B cell (primary cell): Measurements from ENCODE around the gene SULT2B1. TPM values are rescaled to one million over a fixed set of nuclear protein-coding genes. Genes with fewer than 3 reads are reported as not detected.

Experiments
- ATAC-seq: fragments of 200-7000 bp; cut with Tn5 transposase; one replicate; pipeline ENCODE4 v1.10.0; 2021; ENCODE audit warnings: low read depth, mild to moderate bottlenecking, moderate number of reproducible peaks, moderate library complexity
- CTCF ChIA-PET: fragments of 350-600 bp; sonication (Branson Sonifier 250); formaldehyde crosslinking; loops from one replicate; lab custom pipeline; 2021; ENCODE audit warnings: antibody characterized with exemption, inconsistent platforms; lab: Charles Lee
- POLR2A ChIA-PET: fragments of 350-600 bp; sonication (Branson Sonifier 250); formaldehyde crosslinking; loops from one replicate; lab custom pipeline; 2021; ENCODE audit warnings: antibody characterized with exemption; lab: Charles Lee
- DNase-seq: peaks from one replicate; pipeline ENCODE4 v3.0.0; 2013
- H2AFZ ChIP-seq: 2 replicates; pipeline ENCODE4 v1.6.1; 2012; ENCODE audit warnings: mild to moderate bottlenecking, low read depth, low read length; ENCODE audit not compliant: insufficient read depth, poor library complexity, severe bottlenecking
- H3K27ac ChIP-seq, 2 donors: 1 replicate in 1 of 2; 2 replicates in 1 of 2; pipeline ENCODE4 v1.5.1; 2012 to 2013; ENCODE audit warnings: low read length in 2 of 2, mild to moderate bottlenecking in 2 of 2, moderate library complexity in 1 of 2
- H3K27me3 ChIP-seq, 4 experiments: fragments of 200-600 bp in 1 of 4; sonication (generic) in 1 of 4; replicated peaks in 1 of 4; 1 replicate in 2 of 4; 2 replicates in 2 of 4; pipeline versions ENCODE4 v1.6.1 to v1.7.0; 2013 to 2016; ENCODE audit warnings: low read length in 3 of 4, mild to moderate bottlenecking in 2 of 4, mixed read lengths in 1 of 4, moderate library complexity in 1 of 4; ENCODE audit not compliant: insufficient read depth in 4 of 4, control insufficient read depth in 3 of 4; ENCODE audit errors: control extremely low read depth in 1 of 4
- H3K36me3 ChIP-seq, 2 experiments: replicated peaks in 1 of 2; 1 replicate in 1 of 2; 2 replicates in 1 of 2; pipeline versions ENCODE4 v1.6.1 to v1.7.1; 2013; ENCODE audit warnings: low read length in 1 of 2; ENCODE audit not compliant: insufficient read depth in 2 of 2, control insufficient read depth in 1 of 2; ENCODE audit errors: control extremely low read depth in 1 of 2, extremely low read depth in 1 of 2
- H3K4me1 ChIP-seq, 2 donors: fragments of 200-600 bp in 1 of 2; sonication (generic) in 1 of 2; 1 replicate in 1 of 2; 2 replicates in 1 of 2; pipeline versions ENCODE4 v1.5.1 to v1.6.1; 2013 to 2017; ENCODE audit warnings: low read length in 2 of 2; ENCODE audit not compliant: control insufficient read depth in 2 of 2, insufficient read depth in 2 of 2
- H3K4me2 ChIP-seq: replicated peaks from 2 replicates; pipeline ENCODE3; 2012; ENCODE audit warnings: mild to moderate bottlenecking, low read depth, low read length; ENCODE audit not compliant: poor library complexity, severe bottlenecking
- H3K4me3 ChIP-seq, 5 experiments: fragments of 200-600 bp in 1 of 5; sonication (generic) in 1 of 5; 1 replicate in 3 of 5; 2 replicates in 2 of 5; pipeline versions ENCODE4 v1.5.1 to v1.7.0; 2011 to 2016; ENCODE audit warnings: low read length in 4 of 5, mild to moderate bottlenecking in 4 of 5, low read depth in 2 of 5, control low read depth in 1 of 5, moderate library complexity in 1 of 5; ENCODE audit not compliant: insufficient read depth in 1 of 5; ENCODE audit errors: control extremely low read depth in 1 of 5, extremely low read depth in 1 of 5
- H3K79me2 ChIP-seq: fragments of 200-600 bp; sonication (generic); one replicate; pipeline ENCODE4 v1.6.0; 2016; ENCODE audit warnings: low read length; ENCODE audit not compliant: control insufficient read depth, insufficient read depth
- H3K9ac ChIP-seq: fragments of 200-600 bp; sonication (generic); 2 replicates; pipeline ENCODE4 v1.6.1; 2017; ENCODE audit warnings: mild to moderate bottlenecking, low read length, moderate library complexity
- H3K9me3 ChIP-seq, 3 donors: one replicate each; pipeline versions ENCODE4 v1.6.1 to v1.7.1; 2013; ENCODE audit warnings: low read length in 2 of 3; ENCODE audit not compliant: control insufficient read depth in 2 of 3, insufficient read depth in 1 of 3; ENCODE audit errors: control extremely low read depth in 1 of 3
- H4K20me1 ChIP-seq: 2 replicates; pipeline ENCODE4 v1.6.0; 2012; ENCODE audit warnings: mild to moderate bottlenecking, low read length; ENCODE audit not compliant: insufficient read depth, control insufficient read depth, poor library complexity, severe bottlenecking
- H3K27ac Mint-ChIP-seq: one replicate; pipeline ENCODE4 v1.8.0; 2021; ENCODE audit warnings: mixed read lengths
- H3K27me3 Mint-ChIP-seq: one replicate; pipeline ENCODE4 v1.8.0; 2021; ENCODE audit warnings: mixed read lengths
- H3K4me1 Mint-ChIP-seq: one replicate; pipeline ENCODE4 v1.8.0; 2021; ENCODE audit warnings: mixed read lengths
- H3K4me3 Mint-ChIP-seq: one replicate; pipeline ENCODE4 v1.8.0; 2021; ENCODE audit warnings: mixed read lengths
- H3K9me3 Mint-ChIP-seq: one replicate; pipeline ENCODE4 v1.8.0; 2022; ENCODE audit warnings: mixed read lengths; ENCODE audit not compliant: insufficient read depth
- CTCF ChIP-seq: fragments of 200-600 bp; IDR thresholded peaks from one replicate; pipeline ENCODE4 v1.8.0; 2022; ENCODE audit warnings: antibody characterized with exemption, mild to moderate bottlenecking
- EZH2 ChIP-seq: IDR thresholded peaks from 2 replicates; pipeline ENCODE4 v1.6.1; 2012; ENCODE audit warnings: borderline replicate concordance, low read depth, mild to moderate bottlenecking, moderate library complexity, low read length; ENCODE audit not compliant: insufficient read depth, poor library complexity, severe bottlenecking
- WGBS: methylation state at CpG from one replicate; pipeline ENCODE4 v1.1.5; 2013; ENCODE audit warnings: missing lambda C conversion rate; ENCODE audit not compliant: insufficient coverage; 5-methylcytosine and 5-hydroxymethylcytosine counted together
- intact Hi-C: fragments of 100-400 bp; cut with micrococcal nuclease; formaldehyde crosslinking; loops from one replicate; pipeline ENCODE4 v1.10.0; 2022
- polyA plus RNA-seq: library from polyadenylated mRNA; depleted of rRNA; stranded (reverse); fragments of >200 nt; gene quantifications from 2 replicates; pipeline ENCODE4 v1.2.3, GENCODE V29; 2012
- total RNA-seq, 2 donors: library from RNA; stranded (reverse); fragments of 120-200 nt in 1 of 2; gene quantifications; 1 replicate in 1 of 2; 2 replicates in 1 of 2; pipeline versions ENCODE4 v1.2.3 to v1.2.4, GENCODE V29; 2013 to 2022

SULT2B1 gene
- total and polyA plus RNA-seq, 2 donors (not counting 1 experiment from before 2014, with no cell fraction given): not detected

GRCh38 chr19:48634424-48635262 lies 82.7 kb downstream of the SULT2B1 start:
- TF ChIP-seq CTCF (no peak), EZH2 (no peak)
- Histone ChIP-seq H3K9me3 (peaks cover 0 to 11% (median 0%) of the 10 kb centered on the region in 3 donors), H3K4me3 (peak overlapping the region in 4 of 5 experiments; percentile 40 to 98 (median 46)), H3K4me1 (peaks cover 36 to 40% of the 10 kb centered on the region in 2 donors), H3K36me3 (peaks cover 0 to 42% of the 10 kb centered on the region in 2 experiments), H3K27ac (peak overlapping the region; percentile 68 to 69), H2AFZ (peak overlapping the region; percentile 27), H4K20me1 (peaks cover 63% of the 10 kb centered on the region), H3K4me2 (peak overlapping the region; percentile 99), H3K79me2 (peaks cover 32% of the 10 kb centered on the region), H3K9ac (peak overlapping the region; percentile 82), H3K27me3 (no peaks in the 10 kb centered on the region)
- ChIA-PET POLR2A (interaction anchor here (0.6 to 3.4 kb wide), 7 partner anchors 11 to 1517 kb away, joined by 3 to 17 read pairs (median 11); partner anchors contain the start of genes CA11, RPL18 and SPHK2), CTCF (interaction anchor here (0.6 to 1.9 kb wide), 10 partner anchors 11 to 368 kb away, joined by 3 to 15 read pairs (median 4); partner anchors contain the start of genes CA11, RPL18 and SPHK2)
- intact Hi-C loops: loop anchor here (5.0 to 10.0 kb wide), 6 partner anchors 163 to 1362 kb away; partner anchors contain the start of genes C19orf73, EMP3, FLT3LG and INAFM1
- WGBS: 4% methylated on average over 33 of the region's 37 CpGs
- peak overlapping the region; percentile 83 for H3K4me3 Mint-ChIP-seq
- ATAC-seq (peak; percentile 12), DNase-seq (peak; percentile 92)
- peaks cover 47% of the 10 kb centered on the region for H3K4me1 Mint-ChIP-seq
- peak overlapping the region; percentile 92 for H3K27ac Mint-ChIP-seq
- no peaks in the 10 kb centered on the region for H3K27me3 Mint-ChIP-seq
- H3K9me3 Mint-ChIP-seq: peaks cover 4% of the 10 kb centered on the region
